Sciatic nerve (tissue), 2 donors: ENCODE results near the gene ATP2B3. TPM values are rescaled to one million over a fixed set of nuclear protein-coding genes. Genes with fewer than 3 reads are reported as not detected.
A peak's percentile ranks its signal among the peaks of the same experiment; 100 is the strongest.

Experiments used
- ATAC-seq: fragments of 200-7000 bp; cut with Tn5 transposase; one replicate; pipeline ENCODE4 v1.9.1; 2020; ENCODE audit warnings: mild to moderate bottlenecking, moderate library complexity
- DNase-seq: peaks from one replicate; pipeline ENCODE4 v3.0.0-alpha.2; 2020; ENCODE audit warnings: low spot score
- intact Hi-C: fragments of 100-400 bp; cut with DNase I; formaldehyde crosslinking; loops from one replicate; pipeline ENCODE4 v1.14.2; 2022
- total RNA-seq: library from RNA; stranded (reverse); fragmentation: NEBNext Ultra II Directional; extraction: Animal tissue kit (Norgen Biotek cat#: 25700); gene quantifications from one replicate; pipeline ENCODE4 v1.2.1, GENCODE V29; 2021
- donor health status: DM: no; HTN: no; CAD: no.
- donor health status: DM: no; HTN: no; CAD: no.

Gene ATP2B3
- total RNA-seq, 1 donor from 2014 or later: 0.09 TPM

GRCh38 chrX:153580700-153581386, 63.4 kb downstream of the ATP2B3 start:
- intact Hi-C loops: no loop called here
- ATAC-seq: no peak
- DNase-seq: no peak

GRCh38 chrX:153582896-153583295, 65.5 kb downstream of the ATP2B3 start:
- intact Hi-C loops: no loop called here
- DNase-seq: no peak
- peak; percentile 74 for ATAC-seq

GRCh38 chrX:153583433-153583832, 66.0 kb downstream of the ATP2B3 start:
- intact Hi-C loops: no loop called here
- DNase-seq (no peak), ATAC-seq (no peak)

GRCh38 chrX:153585827-153586226, 68.4 kb downstream of the ATP2B3 start:
- DNase-seq (no peak), ATAC-seq (no peak)
- intact Hi-C loops: no loop called here

- intact Hi-C loops: no loop called here
- DNase-seq (no peak), ATAC-seq (no peak)
These were observed 69.9 kb downstream of the ATP2B3 start for GRCh38 chrX:153587342-153587741.

GRCh38 chrX:153588021-153588781, 70.8 kb downstream of the ATP2B3 start:
- ATAC-seq: no peak
- DNase-seq: no peak
- intact Hi-C loops: no loop called here

GRCh38 chrX:153588782-153589446, 71.5 kb downstream of the ATP2B3 start:
- DNase-seq (no peak), ATAC-seq (no peak)
- intact Hi-C loops: no loop called here

- no peak for DNase-seq
- intact Hi-C loops: no loop called here
These were observed 73.8 kb downstream of the ATP2B3 start for GRCh38 chrX:153590961-153591956.

GRCh38 chrX:153592091-153592833, 74.8 kb downstream of the ATP2B3 start:
- DNase-seq (no peak), ATAC-seq (no peak)
- intact Hi-C loops: no loop called here

More at GRCh38 chrX:153590961-153591956, 73.8 kb downstream of the ATP2B3 start:
- ATAC-seq: no peak

GRCh38 chrX:153592966-153593688, 75.7 kb downstream of the ATP2B3 start:
- DNase-seq: no peak
- no peak for ATAC-seq

GRCh38 chrX:153593811-153594500, 76.5 kb downstream of the ATP2B3 start:
- no peak for DNase-seq
- intact Hi-C loops: no loop called here
- no peak for ATAC-seq

More at GRCh38 chrX:153592966-153593688, 75.7 kb downstream of the ATP2B3 start:
- intact Hi-C loops: no loop called here

- DNase-seq (no peak), ATAC-seq (no peak)
- intact Hi-C loops: no loop called here
These were observed 77.9 kb downstream of the ATP2B3 start for GRCh38 chrX:153595387-153595786.

GRCh38 chrX:153595859-153596857, 78.7 kb downstream of the ATP2B3 start:
- ATAC-seq (no peak), DNase-seq (no peak)

GRCh38 chrX:153596981-153597750, 79.7 kb downstream of the ATP2B3 start:
- intact Hi-C loops: no loop called here
- DNase-seq (no peak), ATAC-seq (no peak)

More at GRCh38 chrX:153595859-153596857, 78.7 kb downstream of the ATP2B3 start:
- intact Hi-C loops: no loop called here
